Caco-2 (cell line): ENCODE results near the gene CYB561. TPM values are rescaled to one million over a fixed set of nuclear protein-coding genes. Genes with fewer than 3 reads are reported as not detected.

ENCODE experiments used
- BruUV-seq: library from RNA; stranded (reverse); fragments of 400-500 nt; replicated peaks from 2 replicates; lab custom pipeline; 2021; lab: Mats Ljungman, UMichigan
- CTCF ChIA-PET: fragments of 300-600 bp; sonication (Branson Sonifier 250); formaldehyde crosslinking; loops from one replicate; lab custom pipeline; 2022; ENCODE audit warnings: antibody characterized with exemption; lab: Charles Lee
- POLR2A ChIA-PET: fragments of 300-600 bp; sonication (Branson Sonifier 250); formaldehyde crosslinking; loops from one replicate; lab custom pipeline; 2022; ENCODE audit warnings: antibody characterized with exemption; lab: Charles Lee
- DNase-seq, 2 experiments: peaks; one replicate each; pipeline versions ENCODE4 v3.0.0 to v3.0.0-alpha.2; 2020 to 2022
- H3K27me3 ChIP-seq: replicated peaks from 2 replicates; pipeline ENCODE4 v1.6.0; 2011; ENCODE audit warnings: low read length; ENCODE audit not compliant: control insufficient read depth, insufficient read depth
- H3K36me3 ChIP-seq: 2 replicates; pipeline ENCODE4 v1.5.1; 2011; ENCODE audit warnings: low read length; ENCODE audit not compliant: control insufficient read depth, insufficient read depth
- H3K4me1 ChIP-seq: fragments of 250-450 bp; sonication (Bioruptor Pico); 2 replicates; pipeline ENCODE4 v1.5.1; 2020; ENCODE audit warnings: mild to moderate bottlenecking
- H3K4me3 ChIP-seq: 2 replicates; pipeline ENCODE4 v1.5.1; 2011; ENCODE audit warnings: low read depth, mild to moderate bottlenecking, control low read depth, low read length
- H3K9me3 ChIP-seq: fragments of 250-450 bp; sonication (Bioruptor Pico); 2 replicates; pipeline ENCODE4 v1.5.1; 2020; ENCODE audit warnings: mild to moderate bottlenecking, moderate library complexity
- H3K27ac Mint-ChIP-seq: one replicate; pipeline ENCODE4 v1.8.0; 2022; ENCODE audit warnings: mixed read lengths; ENCODE audit not compliant: unreplicated experiment
- H3K27me3 Mint-ChIP-seq: one replicate; pipeline ENCODE4 v1.8.0; 2022; ENCODE audit warnings: mixed read lengths; ENCODE audit not compliant: insufficient read depth, unreplicated experiment
- H3K36me3 Mint-ChIP-seq: one replicate; pipeline ENCODE4 v1.8.0; 2022; ENCODE audit warnings: mild to moderate bottlenecking, mixed read lengths; ENCODE audit not compliant: insufficient read depth, unreplicated experiment
- H3K4me1 Mint-ChIP-seq: one replicate; pipeline ENCODE4 v1.8.0; 2022; ENCODE audit warnings: low read depth, mixed read lengths; ENCODE audit not compliant: unreplicated experiment
- H3K4me3 Mint-ChIP-seq: one replicate; pipeline ENCODE4 v1.8.0; 2022; ENCODE audit warnings: mild to moderate bottlenecking, moderate library complexity, mixed read lengths; ENCODE audit not compliant: unreplicated experiment
- H3K9me3 Mint-ChIP-seq: one replicate; pipeline ENCODE4 v1.8.0; 2022; ENCODE audit warnings: mixed read lengths; ENCODE audit not compliant: unreplicated experiment
- intact Hi-C: fragments of 100-400 bp; cut with micrococcal nuclease; formaldehyde crosslinking; loops from one replicate; pipeline ENCODE4 v1.10.0; 2022; ENCODE audit not compliant: unreplicated experiment
- total RNA-seq: library from RNA; stranded (reverse); gene quantifications from 2 replicates; pipeline ENCODE4 v1.2.3, GENCODE V29; 2022
- TF ChIP-seq, protein P1 (sequence below), 2 experiments: fragments of 200-600 bp in 1 of 2; IDR thresholded peaks; 1 replicate in 1 of 2; 2 replicates in 1 of 2; pipeline versions ENCODE4 v1.5.1 to v1.8.0; 2011 to 2022; ENCODE audit warnings: antibody characterized with exemption in 1 of 2, control low read depth in 1 of 2, inconsistent platforms in 1 of 2, low read depth in 1 of 2, low read length in 1 of 2, mild to moderate bottlenecking in 1 of 2, moderate library complexity in 1 of 2; ENCODE audit not compliant: insufficient read depth in 1 of 2, severe bottlenecking in 1 of 2, unreplicated experiment in 1 of 2

CYB561 gene
- total RNA-seq, 1 experiment from 2014 or later: 46.3 TPM

DNA sequence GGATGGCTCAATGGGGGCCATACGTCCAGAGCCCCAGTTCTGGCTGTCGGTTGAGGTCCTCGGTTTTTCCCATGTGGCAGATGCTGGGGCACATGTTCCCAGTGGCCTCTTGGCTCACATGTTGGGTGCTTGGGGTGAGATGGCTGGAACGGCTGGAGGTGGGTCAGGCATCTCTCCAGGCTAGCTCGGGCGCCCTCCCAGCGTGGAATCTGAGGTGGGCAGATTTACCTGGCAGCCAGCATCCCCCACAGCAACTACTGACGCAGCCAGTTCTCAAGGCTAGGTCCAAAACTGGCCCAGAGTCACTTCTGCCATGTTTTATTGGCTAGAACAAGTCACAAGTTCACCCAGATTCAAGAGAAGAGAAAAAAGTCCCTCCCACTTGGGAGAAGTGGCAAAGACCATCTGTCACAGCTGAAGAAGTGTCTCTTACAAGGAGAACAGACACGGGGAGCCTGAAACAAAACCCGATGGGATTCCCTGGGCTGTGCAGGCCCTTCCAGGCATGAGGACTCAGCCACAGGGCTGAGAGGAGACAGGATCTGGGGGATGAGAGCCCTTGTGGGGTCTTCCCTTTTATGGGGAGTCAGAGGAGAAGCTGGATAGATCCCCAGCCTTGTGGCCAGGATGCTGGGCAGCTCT lies 46.0 kb upstream of the CYB561 start:
- ChIA-PET POLR2A (no interaction called here), CTCF (no interaction called here)
- intact Hi-C loops: no loop called here
- no TSS peak for BruUV-seq
- Histone ChIP-seq H3K36me3 (no peaks in the 10 kb centered on the region), H3K27me3 (no peaks in the 10 kb centered on the region; the same call in 1 of the 2 replicates), H3K4me3 (no peak overlapping the region), H3K4me1 (0 out of 2 replicates have a peak, but pooled peaks cover 7% of the 10 kb centered on the region), H3K9me3 (no peaks in the 10 kb centered on the region)
- Mint-ChIP-seq H3K4me3 (no peak overlapping the region), H3K27me3 (peaks cover 3% of the 10 kb centered on the region), H3K36me3 (no peaks in the 10 kb centered on the region), H3K4me1 (no peaks in the 10 kb centered on the region), H3K9me3 (no peaks in the 10 kb centered on the region), H3K27ac (no peak overlapping the region)
- DNase-seq: no peak
- TF ChIP-seq, protein P1, sequence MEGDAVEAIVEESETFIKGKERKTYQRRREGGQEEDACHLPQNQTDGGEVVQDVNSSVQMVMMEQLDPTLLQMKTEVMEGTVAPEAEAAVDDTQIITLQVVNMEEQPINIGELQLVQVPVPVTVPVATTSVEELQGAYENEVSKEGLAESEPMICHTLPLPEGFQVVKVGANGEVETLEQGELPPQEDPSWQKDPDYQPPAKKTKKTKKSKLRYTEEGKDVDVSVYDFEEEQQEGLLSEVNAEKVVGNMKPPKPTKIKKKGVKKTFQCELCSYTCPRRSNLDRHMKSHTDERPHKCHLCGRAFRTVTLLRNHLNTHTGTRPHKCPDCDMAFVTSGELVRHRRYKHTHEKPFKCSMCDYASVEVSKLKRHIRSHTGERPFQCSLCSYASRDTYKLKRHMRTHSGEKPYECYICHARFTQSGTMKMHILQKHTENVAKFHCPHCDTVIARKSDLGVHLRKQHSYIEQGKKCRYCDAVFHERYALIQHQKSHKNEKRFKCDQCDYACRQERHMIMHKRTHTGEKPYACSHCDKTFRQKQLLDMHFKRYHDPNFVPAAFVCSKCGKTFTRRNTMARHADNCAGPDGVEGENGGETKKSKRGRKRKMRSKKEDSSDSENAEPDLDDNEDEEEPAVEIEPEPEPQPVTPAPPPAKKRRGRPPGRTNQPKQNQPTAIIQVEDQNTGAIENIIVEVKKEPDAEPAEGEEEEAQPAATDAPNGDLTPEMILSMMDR (IDR thresholded peaks at IDR 0.05; ENCODE audit: insufficient read depth in 1 of 2, low read depth in 1 of 2, low read length in 1 of 2, severe bottlenecking in 1 of 2, unreplicated experiment in 1 of 2): no peak

DNA sequence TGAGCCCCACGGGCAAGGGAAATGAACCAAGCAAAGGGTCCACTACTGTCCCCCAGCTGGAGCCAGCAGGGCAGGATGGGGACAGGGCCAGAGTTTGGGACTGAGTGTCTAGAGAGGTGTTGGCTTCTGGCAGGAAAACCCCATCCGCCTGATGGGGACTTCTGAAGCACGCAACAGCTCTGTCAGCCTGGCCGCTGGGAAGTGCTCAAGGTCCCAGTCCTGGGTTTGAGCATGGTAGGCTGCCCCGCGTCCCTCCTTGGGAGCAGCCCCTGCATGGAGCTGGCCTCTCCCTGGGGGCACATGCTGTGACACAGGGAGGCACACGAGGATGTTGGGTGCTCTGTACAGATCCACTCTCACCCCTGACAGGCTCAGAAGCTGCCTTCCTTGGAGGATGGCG lies 45.3 kb upstream of the CYB561 start:
- Mint-ChIP-seq H3K27me3 (peaks cover 3% of the 10 kb centered on the region), H3K9me3 (no peaks in the 10 kb centered on the region), H3K4me1 (no peaks in the 10 kb centered on the region), H3K27ac (no peak overlapping the region), H3K36me3 (no peaks in the 10 kb centered on the region), H3K4me3 (no peak overlapping the region)
- no peaks in the 10 kb centered on the region; the same call in 1 of the 2 replicates for H3K27me3 ChIP-seq
- no peak overlapping the region for H3K4me3 ChIP-seq
- TF ChIP-seq, protein P1 (IDR thresholded peaks at IDR 0.05; ENCODE audit: insufficient read depth in 1 of 2, low read depth in 1 of 2, low read length in 1 of 2, severe bottlenecking in 1 of 2, unreplicated experiment in 1 of 2): no peak
- H3K4me1 ChIP-seq: 0 out of 2 replicates have a peak, but pooled peaks cover 7% of the 10 kb centered on the region
- no peaks in the 10 kb centered on the region for H3K9me3 ChIP-seq
- no peaks in the 10 kb centered on the region for H3K36me3 ChIP-seq
- ChIA-PET POLR2A (no interaction called here), CTCF (interaction anchor here (0.5 kb wide), 1 partner anchor 31 kb away, joined by 5 read pairs; no protein-coding TSS in a partner anchor)
- intact Hi-C loops: no loop called here
- no TSS peak for BruUV-seq
- no peak for DNase-seq

DNA sequence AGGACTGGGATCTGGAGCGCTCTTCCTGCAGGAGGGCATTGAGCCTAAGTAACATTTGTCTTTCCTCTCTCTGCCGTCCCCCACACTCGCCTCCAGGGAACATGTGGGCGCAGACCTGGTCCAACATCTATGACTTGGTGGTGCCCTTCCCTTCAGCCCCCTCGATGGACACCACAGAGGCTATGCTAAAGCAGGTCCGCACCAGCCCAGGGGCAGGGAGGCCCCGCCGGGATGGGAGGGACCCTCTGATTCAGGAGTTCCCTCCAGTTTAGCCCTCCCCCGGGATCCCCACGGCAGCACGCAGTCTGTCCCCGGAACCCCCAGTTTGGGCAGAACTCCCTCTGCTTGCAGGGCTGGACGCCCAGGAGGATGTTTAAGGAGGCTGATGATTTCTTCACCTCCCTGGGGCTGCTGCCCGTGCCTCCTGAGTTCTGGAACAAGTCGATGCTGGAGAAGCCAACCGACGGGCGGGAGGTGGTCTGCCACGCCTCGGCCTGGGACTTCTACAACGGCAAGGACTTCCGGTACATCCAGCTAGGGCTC lies 44.8 kb upstream of the CYB561 start:
- CTCF ChIA-PET: interaction anchor here (0.5 to 1.1 kb wide), 2 partner anchors 32 to 65 kb away, joined by 5 read pairs; no protein-coding TSS in a partner anchor
- POLR2A ChIA-PET: no interaction called here

More for the DNA sequence above, 44.8 kb upstream of the CYB561 start:
- H3K27me3 Mint-ChIP-seq: peaks cover 3% of the 10 kb centered on the region
- intact Hi-C loops: no loop called here
- no peak for DNase-seq
- no peaks in the 10 kb centered on the region for H3K36me3 Mint-ChIP-seq
- no TSS peak for BruUV-seq
- H3K4me1 ChIP-seq: 0 out of 2 replicates have a peak, but pooled peaks cover 7% of the 10 kb centered on the region
- TF ChIP-seq, protein P1 (IDR thresholded peaks at IDR 0.05; ENCODE audit: insufficient read depth in 1 of 2, low read depth in 1 of 2, low read length in 1 of 2, severe bottlenecking in 1 of 2, unreplicated experiment in 1 of 2): no peak
- no peak overlapping the region for H3K27ac Mint-ChIP-seq
- H3K4me3 Mint-ChIP-seq: no peak overlapping the region
- no peaks in the 10 kb centered on the region for H3K4me1 Mint-ChIP-seq
- H3K27me3 ChIP-seq: no peaks in the 10 kb centered on the region; the same call in 1 of the 2 replicates
- no peaks in the 10 kb centered on the region for H3K9me3 ChIP-seq
- H3K4me3 ChIP-seq: no peak overlapping the region
- no peaks in the 10 kb centered on the region for H3K36me3 ChIP-seq
- no peaks in the 10 kb centered on the region for H3K9me3 Mint-ChIP-seq
